ENCODE data around the gene PROC.

GRCh38 chr2:127386764-127387654, 31.2 kb upstream of the PROC start:
- TF ChIP-seq, protein P1, sequence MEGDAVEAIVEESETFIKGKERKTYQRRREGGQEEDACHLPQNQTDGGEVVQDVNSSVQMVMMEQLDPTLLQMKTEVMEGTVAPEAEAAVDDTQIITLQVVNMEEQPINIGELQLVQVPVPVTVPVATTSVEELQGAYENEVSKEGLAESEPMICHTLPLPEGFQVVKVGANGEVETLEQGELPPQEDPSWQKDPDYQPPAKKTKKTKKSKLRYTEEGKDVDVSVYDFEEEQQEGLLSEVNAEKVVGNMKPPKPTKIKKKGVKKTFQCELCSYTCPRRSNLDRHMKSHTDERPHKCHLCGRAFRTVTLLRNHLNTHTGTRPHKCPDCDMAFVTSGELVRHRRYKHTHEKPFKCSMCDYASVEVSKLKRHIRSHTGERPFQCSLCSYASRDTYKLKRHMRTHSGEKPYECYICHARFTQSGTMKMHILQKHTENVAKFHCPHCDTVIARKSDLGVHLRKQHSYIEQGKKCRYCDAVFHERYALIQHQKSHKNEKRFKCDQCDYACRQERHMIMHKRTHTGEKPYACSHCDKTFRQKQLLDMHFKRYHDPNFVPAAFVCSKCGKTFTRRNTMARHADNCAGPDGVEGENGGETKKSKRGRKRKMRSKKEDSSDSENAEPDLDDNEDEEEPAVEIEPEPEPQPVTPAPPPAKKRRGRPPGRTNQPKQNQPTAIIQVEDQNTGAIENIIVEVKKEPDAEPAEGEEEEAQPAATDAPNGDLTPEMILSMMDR (IDR thresholded peaks at IDR 0.05), result no peak
- no peak for TF ChIP-seq POLR2A (IDR thresholded peaks at IDR 0.05)

Measured in heart left ventricle (tissue), 13 donors.